Measurements from ENCODE around the gene FOXP1.

Gene FOXP1

DNA sequence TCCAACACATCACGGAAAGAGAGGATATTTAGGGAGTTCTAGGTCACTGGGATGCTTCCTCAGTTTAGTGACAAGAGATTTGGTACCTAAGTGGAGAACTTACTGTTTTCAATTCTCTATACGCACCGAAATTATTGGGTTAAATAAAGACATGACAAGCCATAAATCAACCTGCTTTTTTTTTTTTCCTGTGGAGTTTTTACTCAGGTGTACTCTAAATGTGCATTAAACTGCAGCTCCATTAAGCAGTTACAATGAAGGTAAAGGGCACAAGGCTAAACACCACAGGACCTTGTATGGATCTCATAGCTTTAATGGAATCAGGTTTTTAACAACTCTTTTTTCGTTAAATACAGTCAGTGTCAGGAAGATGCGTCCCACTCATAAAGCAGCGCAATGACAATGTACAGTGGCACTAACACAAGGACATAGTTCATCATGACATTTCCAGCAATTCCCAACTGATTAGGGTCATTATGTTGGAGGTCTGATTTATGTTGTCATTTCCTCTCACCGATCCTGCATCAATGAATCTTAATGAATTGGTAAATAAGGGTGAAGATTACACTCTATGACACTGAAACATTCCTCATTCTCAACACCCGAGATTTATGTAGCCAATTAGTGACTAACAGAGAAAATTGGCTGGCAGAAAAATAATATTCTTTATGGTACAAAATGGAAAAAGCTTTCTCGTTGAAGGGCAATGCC lies 355.2 kb downstream of the FOXP1 start:
- TF ChIP-seq, protein P1, sequence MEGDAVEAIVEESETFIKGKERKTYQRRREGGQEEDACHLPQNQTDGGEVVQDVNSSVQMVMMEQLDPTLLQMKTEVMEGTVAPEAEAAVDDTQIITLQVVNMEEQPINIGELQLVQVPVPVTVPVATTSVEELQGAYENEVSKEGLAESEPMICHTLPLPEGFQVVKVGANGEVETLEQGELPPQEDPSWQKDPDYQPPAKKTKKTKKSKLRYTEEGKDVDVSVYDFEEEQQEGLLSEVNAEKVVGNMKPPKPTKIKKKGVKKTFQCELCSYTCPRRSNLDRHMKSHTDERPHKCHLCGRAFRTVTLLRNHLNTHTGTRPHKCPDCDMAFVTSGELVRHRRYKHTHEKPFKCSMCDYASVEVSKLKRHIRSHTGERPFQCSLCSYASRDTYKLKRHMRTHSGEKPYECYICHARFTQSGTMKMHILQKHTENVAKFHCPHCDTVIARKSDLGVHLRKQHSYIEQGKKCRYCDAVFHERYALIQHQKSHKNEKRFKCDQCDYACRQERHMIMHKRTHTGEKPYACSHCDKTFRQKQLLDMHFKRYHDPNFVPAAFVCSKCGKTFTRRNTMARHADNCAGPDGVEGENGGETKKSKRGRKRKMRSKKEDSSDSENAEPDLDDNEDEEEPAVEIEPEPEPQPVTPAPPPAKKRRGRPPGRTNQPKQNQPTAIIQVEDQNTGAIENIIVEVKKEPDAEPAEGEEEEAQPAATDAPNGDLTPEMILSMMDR (IDR thresholded peaks at IDR 0.05; ENCODE audit: insufficient read depth, low read depth, low read length, missing control alignments), result no peak
- no peak for DNase-seq (ENCODE audit: low read depth)
- no peak overlapping the region for H3K4me3 ChIP-seq (ENCODE audit: low read length)

DNA sequence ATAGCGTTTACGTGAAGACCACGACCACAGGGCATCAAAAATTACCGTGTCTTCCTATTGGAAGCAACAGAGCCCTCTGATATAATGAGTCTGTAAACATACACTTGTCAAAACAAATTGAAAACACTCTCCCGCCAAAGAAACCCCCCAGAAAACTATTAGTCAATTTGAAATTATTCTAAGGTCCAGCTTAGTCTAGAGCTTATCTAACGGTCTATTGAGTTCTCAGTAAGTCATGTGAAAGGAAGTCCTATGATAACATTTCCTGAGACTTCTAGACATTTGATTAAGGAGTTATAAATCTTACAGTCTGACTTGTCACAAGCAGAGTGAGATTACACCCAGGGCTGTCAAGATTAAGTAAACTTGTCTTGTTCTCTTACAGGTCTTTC lies 356.3 kb downstream of the FOXP1 start:
- TF ChIP-seq, protein P1 (IDR thresholded peaks at IDR 0.05; ENCODE audit: insufficient read depth, low read depth, low read length, missing control alignments), result no peak
- H3K4me3 ChIP-seq (ENCODE audit: low read length), result no peak overlapping the region
- DNase-seq (ENCODE audit: low read depth), result no peak

DNA sequence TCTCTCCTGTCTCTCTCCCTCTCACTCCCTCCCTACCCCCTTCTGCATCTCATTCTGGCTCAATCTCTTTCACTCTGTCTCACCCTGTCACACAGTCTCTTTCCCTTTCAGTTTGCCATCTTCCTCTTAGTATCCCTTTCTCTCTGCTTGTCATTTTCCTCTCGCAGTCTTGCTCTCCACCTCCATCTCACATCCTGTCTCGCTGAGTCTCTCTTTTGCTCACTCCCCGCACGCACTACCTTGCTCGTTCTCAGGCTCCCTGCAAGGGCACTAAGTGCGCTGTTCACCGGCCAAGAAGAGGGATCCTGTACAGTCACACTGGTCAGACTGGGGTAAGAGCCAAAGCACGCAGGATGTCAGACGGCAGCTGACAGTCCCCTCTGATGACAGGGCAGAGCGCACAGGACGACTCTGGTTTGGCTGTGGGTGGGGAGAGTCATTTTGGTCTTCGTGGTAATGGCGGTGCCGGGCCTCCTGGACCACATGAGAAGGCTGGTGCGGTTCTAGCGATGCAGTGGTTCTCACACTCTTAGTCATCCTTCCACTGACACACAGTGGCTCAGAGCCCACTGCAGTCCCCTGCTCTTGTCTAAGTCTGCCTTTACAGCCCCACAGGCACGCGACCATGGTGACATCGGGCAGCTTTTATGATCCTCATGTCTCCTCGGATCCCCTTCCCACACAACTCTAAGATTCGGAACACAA lies 356.8 kb downstream of the FOXP1 start:
- H3K4me3 ChIP-seq (ENCODE audit: low read length), result no peak overlapping the region
- TF ChIP-seq, protein P1 (IDR thresholded peaks at IDR 0.05; ENCODE audit: insufficient read depth, low read depth, low read length, missing control alignments), result no peak
- DNase-seq (ENCODE audit: low read depth), result no peak

DNA sequence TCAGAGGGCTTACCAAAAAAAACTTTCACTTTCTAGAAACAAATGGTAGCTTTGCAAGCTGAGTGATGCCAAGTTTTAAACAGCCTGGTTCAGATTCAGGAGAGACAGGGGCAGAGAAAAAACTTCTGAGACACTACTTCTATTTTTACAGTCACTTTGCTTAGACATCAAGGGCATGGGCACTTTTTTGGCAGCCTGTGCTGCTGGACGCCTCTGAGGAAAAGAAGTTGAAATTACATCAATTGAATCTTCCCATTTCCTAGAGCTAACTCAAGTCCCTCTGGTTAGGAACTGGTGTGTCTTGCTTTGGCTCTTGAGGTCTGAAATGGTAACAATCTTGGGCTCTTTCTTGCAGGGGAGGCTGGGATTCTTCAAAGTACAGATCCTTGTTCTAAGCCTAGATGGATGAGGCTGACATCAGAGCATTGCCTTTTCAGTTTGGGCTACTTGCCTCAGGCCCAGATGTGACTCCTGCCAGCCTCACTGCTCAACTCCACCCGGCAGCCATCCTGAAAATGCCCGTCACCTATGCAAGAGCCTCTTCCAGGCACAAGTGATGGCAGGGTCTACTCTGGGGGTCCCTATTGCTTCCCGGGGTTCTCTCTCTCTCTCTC lies 357.5 kb downstream of the FOXP1 start:
- TF ChIP-seq, protein P1 (IDR thresholded peaks at IDR 0.05; ENCODE audit: insufficient read depth, low read depth, low read length, missing control alignments), result no peak
- DNase-seq (ENCODE audit: low read depth), result no peak
- no peak overlapping the region for H3K4me3 ChIP-seq (ENCODE audit: low read length)

DNA sequence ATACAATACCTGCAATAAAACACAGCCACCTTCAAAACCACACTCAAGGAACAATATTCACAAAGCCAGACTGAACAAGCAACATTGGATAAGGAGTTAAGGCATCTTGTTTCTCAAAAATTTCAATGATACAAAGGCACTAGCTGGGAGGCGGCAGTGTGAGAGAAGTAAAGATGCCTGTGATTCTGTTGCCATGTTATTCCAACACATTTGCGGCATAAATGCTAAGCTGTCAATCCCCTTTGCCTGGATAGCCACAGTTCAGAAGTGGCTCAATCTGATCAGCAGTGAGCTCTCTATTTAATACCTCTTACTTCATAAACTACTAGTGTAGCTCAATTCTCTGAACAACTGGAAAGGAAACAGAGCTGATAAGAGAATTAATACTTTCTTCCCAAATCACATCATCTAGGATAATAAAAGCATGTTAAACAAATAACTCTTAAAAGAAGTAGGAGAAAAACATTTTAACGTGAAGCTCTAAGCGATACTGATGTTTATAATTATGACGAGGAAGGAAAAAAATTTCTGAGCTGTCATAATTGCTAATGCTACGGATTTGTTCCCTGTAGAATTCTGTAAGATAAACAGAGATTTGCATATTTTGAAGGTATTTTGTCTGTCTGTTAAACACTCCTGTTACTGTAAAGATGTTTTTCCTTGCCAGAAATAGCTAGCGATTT lies 358.4 kb downstream of the FOXP1 start:
- H3K4me3 ChIP-seq (ENCODE audit: low read length), result no peak overlapping the region
- DNase-seq (ENCODE audit: low read depth), result no peak
- TF ChIP-seq, protein P1 (IDR thresholded peaks at IDR 0.05; ENCODE audit: insufficient read depth, low read depth, low read length, missing control alignments), result no peak

DNA sequence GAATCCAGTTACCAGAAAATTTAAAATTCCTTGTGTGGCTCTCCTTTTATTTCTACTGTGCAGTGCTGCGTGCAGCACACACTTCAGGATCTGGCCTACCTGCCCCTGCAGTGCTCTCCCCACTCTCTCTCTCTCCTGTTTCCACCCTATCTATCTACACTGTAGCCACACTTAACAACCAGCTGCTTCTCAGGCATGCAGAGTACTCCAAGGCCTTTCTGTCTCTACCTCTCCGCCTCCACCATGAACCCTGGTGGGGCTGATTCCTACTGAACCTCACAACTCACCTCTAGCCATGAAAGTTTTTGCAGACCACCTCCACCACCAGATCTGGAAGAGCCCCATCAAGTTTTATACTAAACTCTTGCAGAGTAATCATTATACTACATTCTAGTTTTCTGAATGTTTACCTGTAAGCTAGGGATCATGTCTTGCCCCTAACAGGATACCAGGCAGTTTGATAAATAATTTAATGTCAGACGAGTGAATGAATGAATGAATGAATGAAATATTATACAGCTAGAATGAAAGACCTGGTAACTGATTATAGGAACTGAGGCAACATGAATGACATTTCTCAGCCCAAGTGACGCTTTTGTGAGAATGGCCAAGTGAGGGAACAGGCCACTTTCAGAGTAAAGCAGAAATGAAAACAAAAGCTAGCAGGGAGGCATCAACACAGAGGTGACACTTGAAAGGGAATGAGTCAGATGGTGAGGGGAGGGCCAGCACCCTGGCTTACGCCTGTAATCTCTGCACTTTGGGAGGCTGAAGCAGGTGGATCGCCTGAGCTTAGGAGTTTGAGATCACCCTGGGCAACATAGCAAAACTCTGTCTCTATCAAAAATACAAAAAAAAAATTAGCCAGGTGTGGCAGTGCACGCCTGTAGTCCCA lies 363.5 kb downstream of the FOXP1 start:
- TF ChIP-seq, protein P1 (IDR thresholded peaks at IDR 0.05; ENCODE audit: insufficient read depth, low read depth, low read length, missing control alignments), result no peak
- DNase-seq (ENCODE audit: low read depth), result no peak
- H3K4me3 ChIP-seq (ENCODE audit: low read length), result no peak overlapping the region

Measured in epithelial cell of esophagus (primary cell).